Tibial artery (tissue), 4 donors: ENCODE data around the gene AP5Z1.
"Not testable (repeated sequence)": the region's sequence is repeated elsewhere in the genome, so short reads cannot be mapped to it uniquely, and the experiment has no call there.

Experiments
- DNase-seq, 2 donors: peaks; one replicate each; pipeline ENCODE4 v3.0.0-alpha.2; 2019
- H3K27ac ChIP-seq, 2 donors: fragments of 200-600 bp; sonication (generic) in 1 of 2; 1 replicate in 1 of 2; 2 replicates in 1 of 2; pipeline ENCODE4 v1.5.1; 2018 to 2019; ENCODE audit warnings: mild to moderate bottlenecking in 1 of 2
- H3K27me3 ChIP-seq, 2 donors: fragments of 200-600 bp; sonication (generic) in 1 of 2; one replicate each; pipeline versions ENCODE4 v1.5.1 to v1.6.0; 2016 to 2019
- H3K36me3 ChIP-seq, 3 donors: fragments of 200-600 bp; sonication (generic) in 2 of 3; one replicate each; pipeline ENCODE4 v1.5.1; 2016 to 2019; ENCODE audit warnings: mild to moderate bottlenecking in 2 of 3
- H3K4me1 ChIP-seq, 4 donors: fragments of 200-600 bp; sonication (generic) in 2 of 4; 1 replicate in 3 of 4; 2 replicates in 1 of 4; pipeline ENCODE4 v1.5.1; 2016 to 2019
- H3K4me3 ChIP-seq, 2 donors: fragments of 200-600 bp; sonication (generic) in 1 of 2; 1 replicate in 1 of 2; 2 replicates in 1 of 2; pipeline ENCODE4 v1.5.1; 2018 to 2019; ENCODE audit warnings: mild to moderate bottlenecking in 2 of 2
- H3K9me3 ChIP-seq, 3 donors: fragments of 200-600 bp; sonication (generic) in 1 of 3; one replicate each; pipeline ENCODE4 v1.5.1; 2016 to 2019
- CTCF ChIP-seq, 2 experiments: fragments of 200-600 bp in 1 of 2; fragments of 450-650 bp in 1 of 2; IDR thresholded peaks; one replicate each; pipeline ENCODE4 v1.5.1; 2017 to 2019; ENCODE audit warnings: antibody characterized with exemption in 2 of 2, mild to moderate bottlenecking in 1 of 2, moderate library complexity in 1 of 2
- intact Hi-C: fragments of 100-400 bp; cut with DNase I; formaldehyde crosslinking; loops from one replicate; pipeline ENCODE4 v1.15.0; 2023; ENCODE audit warnings: low total_unique reads

Gene AP5Z1

GRCh38 chr7:4790078-4790465, 14.6 kb downstream of the AP5Z1 start:
- no peak for TF ChIP-seq CTCF (IDR thresholded peaks at IDR 0.05)
- intact Hi-C loops, result no loop called here

GRCh38 chr7:4790516-4790991, 15.1 kb downstream of the AP5Z1 start:
- Histone ChIP-seq H3K27ac (no peak overlapping the region), H3K9me3 (no peaks in the 10 kb centered on the region), H3K4me3 (no peak overlapping the region), H3K4me1 (peaks cover 0 to 7% (median 2%) of the 10 kb centered on the region in 4 donors), H3K36me3 (peaks cover 52 to 67% (median 67%) of the 10 kb centered on the region in 3 donors), H3K27me3 (no peaks in the 10 kb centered on the region)
- intact Hi-C loops, result no loop called here
- no peak for DNase-seq
- TF ChIP-seq CTCF (IDR thresholded peaks at IDR 0.05), result no peak

More at GRCh38 chr7:4790078-4790465, 14.6 kb downstream of the AP5Z1 start:
- H3K4me1 ChIP-seq, result peaks cover 0 to 7% (median 2%) of the 10 kb centered on the region in 4 donors
- no peaks in the 10 kb centered on the region for H3K9me3 ChIP-seq
- H3K27ac ChIP-seq, result no peak overlapping the region
- H3K27me3 ChIP-seq, result no peaks in the 10 kb centered on the region
- no peak overlapping the region for H3K4me3 ChIP-seq
- H3K36me3 ChIP-seq, result peaks cover 56 to 72% (median 72%) of the 10 kb centered on the region in 3 donors
- DNase-seq, result no peak

GRCh38 chr7:4791101-4791737, 15.8 kb downstream of the AP5Z1 start:
- Histone ChIP-seq H3K4me1 (peaks cover 0 to 7% (median 2%) of the 10 kb centered on the region in 4 donors), H3K4me3 (no peak overlapping the region), H3K27ac (no peak overlapping the region), H3K27me3 (no peaks in the 10 kb centered on the region), H3K9me3 (no peaks in the 10 kb centered on the region), H3K36me3 (peaks cover 46 to 62% (median 61%) of the 10 kb centered on the region in 3 donors)
- TF ChIP-seq CTCF (IDR thresholded peaks at IDR 0.05), result no peak
- DNase-seq, result no peak
- intact Hi-C loops, result no loop called here

- Histone ChIP-seq H3K4me3 (peak overlapping the region; percentile 47 to 49), H3K36me3 (peaks cover 39 to 54% (median 53%) of the 10 kb centered on the region in 3 donors), H3K4me1 (peaks cover 0 to 7% (median 2%) of the 10 kb centered on the region in 4 donors), H3K9me3 (no peaks in the 10 kb centered on the region), H3K27me3 (no peaks in the 10 kb centered on the region), H3K27ac (peak overlapping the region in 1 of 2 donors; percentile 54)
- intact Hi-C loops, result no loop called here
- peak; percentile 75 to 89 for DNase-seq
- peak; percentile 52 to 64 for TF ChIP-seq CTCF (IDR thresholded peaks at IDR 0.05)
These were observed 16.5 kb downstream of the AP5Z1 start for GRCh38 chr7:4791738-4792536.

GRCh38 chr7:4792537-4793126, 17.2 kb downstream of the AP5Z1 start:
- no peak for DNase-seq
- no peaks in the 10 kb centered on the region for H3K27me3 ChIP-seq
- peaks cover 0 to 7% (median 2%) of the 10 kb centered on the region in 4 donors for H3K4me1 ChIP-seq
- TF ChIP-seq CTCF (IDR thresholded peaks at IDR 0.05), result no peak
- intact Hi-C loops, result no loop called here
- no peaks in the 10 kb centered on the region for H3K9me3 ChIP-seq
- H3K36me3 ChIP-seq, result peaks cover 32 to 47% (median 46%) of the 10 kb centered on the region in 3 donors
- peak overlapping the region; percentile 47 to 49 for H3K4me3 ChIP-seq
- H3K27ac ChIP-seq, result peak overlapping the region in 1 of 2 donors; percentile 54

GRCh38 chr7:4793385-4793993, 18.1 kb downstream of the AP5Z1 start:
- H3K9me3 ChIP-seq, H3K27ac ChIP-seq, H3K27me3 ChIP-seq, DNase-seq, H3K4me3 ChIP-seq, intact Hi-C loops, H3K4me1 ChIP-seq: not testable (repeated sequence)
- H3K36me3 ChIP-seq, result peaks cover 23 to 39% (median 38%) of the 10 kb centered on the region in 3 donors

GRCh38 chr7:4794171-4794570, 18.7 kb downstream of the AP5Z1 start:
- H3K9me3 ChIP-seq, H3K27me3 ChIP-seq, intact Hi-C loops, H3K4me1 ChIP-seq, H3K27ac ChIP-seq, DNase-seq, H3K4me3 ChIP-seq: not testable (repeated sequence)
- peaks cover 19 to 33% (median 31%) of the 10 kb centered on the region in 3 donors for H3K36me3 ChIP-seq
